H9 (cell line): ENCODE measurements around the gene FUT6. TPM values are rescaled to one million over a fixed set of nuclear protein-coding genes. Genes with fewer than 3 reads are reported as not detected.

Experiments
- DNase-seq: peaks from one replicate; pipeline ENCODE4 v3.0.0-alpha.2; 2017
- H2AFZ ChIP-seq: one replicate; pipeline ENCODE4 v1.6.1; 2013; ENCODE audit warnings: mild to moderate bottlenecking, low read length, control low read depth, moderate library complexity
- H2AK5ac ChIP-seq: 2 replicates; pipeline ENCODE4 v1.6.1; 2013; ENCODE audit warnings: low read length, control low read depth, mixed read lengths; ENCODE audit not compliant: insufficient read length
- H2BK120ac ChIP-seq: one replicate; pipeline ENCODE4 v1.6.1; 2013; ENCODE audit warnings: low read depth, mild to moderate bottlenecking, low read length, control low read depth, inconsistent platforms; ENCODE audit not compliant: poor library complexity, severe bottlenecking
- H2BK12ac ChIP-seq: 2 replicates; pipeline ENCODE4 v1.6.1; 2013; ENCODE audit warnings: low read length, control low read depth, mixed read lengths, low read depth; ENCODE audit not compliant: insufficient read length
- H2BK15ac ChIP-seq: 2 replicates; pipeline ENCODE4 v1.6.1; 2013; ENCODE audit warnings: low read depth, low read length, control low read depth
- H2BK20ac ChIP-seq: one replicate; pipeline ENCODE4 v1.6.1; 2013; ENCODE audit warnings: low read depth, mild to moderate bottlenecking, low read length, control low read depth, inconsistent platforms; ENCODE audit not compliant: poor library complexity, severe bottlenecking
- H2BK5ac ChIP-seq: 2 replicates; pipeline ENCODE4 v1.6.1; 2013; ENCODE audit warnings: low read length, control low read depth, mixed read lengths; ENCODE audit not compliant: insufficient read length
- H3K14ac ChIP-seq: 2 replicates; pipeline ENCODE4 v1.6.1; 2013; ENCODE audit warnings: low read length, control low read depth; ENCODE audit not compliant: insufficient read depth
- H3K18ac ChIP-seq: 2 replicates; pipeline ENCODE4 v1.6.1; 2013; ENCODE audit warnings: low read depth, mild to moderate bottlenecking, mixed read lengths, low read length, control low read depth; ENCODE audit not compliant: insufficient read length
- H3K23ac ChIP-seq: 2 replicates; pipeline ENCODE4 v1.6.1; 2013; ENCODE audit warnings: low read length, control low read depth, mixed read lengths, low read depth; ENCODE audit not compliant: insufficient read length
- H3K23me2 ChIP-seq: 2 replicates; pipeline ENCODE4 v1.6.1; 2013; ENCODE audit warnings: low read depth, mild to moderate bottlenecking, mixed read lengths, low read length, control low read depth; ENCODE audit not compliant: insufficient read length, poor library complexity, severe bottlenecking
- H3K27ac ChIP-seq: 2 replicates; pipeline ENCODE4 v1.5.1; 2013; ENCODE audit warnings: low read length, control low read depth, mixed read lengths, low read depth; ENCODE audit not compliant: insufficient read length
- H3K27me3 ChIP-seq: 2 replicates; pipeline ENCODE4 v1.6.1; 2013; ENCODE audit warnings: low read length, control low read depth, inconsistent platforms; ENCODE audit not compliant: insufficient read depth
- H3K4ac ChIP-seq: 2 replicates; pipeline ENCODE4 v1.6.1; 2013; ENCODE audit warnings: low read depth, mild to moderate bottlenecking, control low read depth, inconsistent platforms, low read length, moderate library complexity
- H3K4me1 ChIP-seq: 2 replicates; pipeline ENCODE4 v1.6.1; 2013; ENCODE audit warnings: low read length, control low read depth, inconsistent platforms; ENCODE audit not compliant: insufficient read depth
- H3K4me2 ChIP-seq: 2 replicates; pipeline ENCODE4 v1.6.1; 2013; ENCODE audit warnings: low read length, control low read depth, mixed read lengths; ENCODE audit not compliant: insufficient read length, insufficient read depth
- H3K56ac ChIP-seq: 2 replicates; pipeline ENCODE4 v1.6.1; 2013; ENCODE audit warnings: low read depth, mild to moderate bottlenecking, mixed read lengths, low read length, control low read depth; ENCODE audit not compliant: insufficient read length
- H3K79me1 ChIP-seq: 2 replicates; pipeline ENCODE4 v1.6.1; 2013; ENCODE audit warnings: low read depth, mild to moderate bottlenecking, moderate library complexity, low read length, control low read depth, inconsistent platforms; ENCODE audit not compliant: insufficient read depth, poor library complexity, severe bottlenecking
- H3K79me2 ChIP-seq: 2 replicates; pipeline ENCODE4 v1.6.1; 2013; ENCODE audit warnings: low read length, control low read depth, inconsistent platforms; ENCODE audit not compliant: insufficient read depth
- H3K9ac ChIP-seq: 2 replicates; pipeline ENCODE4 v1.6.1; 2013; ENCODE audit warnings: low read length, control low read depth, mixed read lengths; ENCODE audit not compliant: insufficient read length; ENCODE audit errors: extremely low read depth
- H3K9me3 ChIP-seq: one replicate; pipeline ENCODE4 v1.6.1; 2013; ENCODE audit warnings: low read depth, low read length, inconsistent platforms; ENCODE audit not compliant: control insufficient read depth
- H3T11ph ChIP-seq: one replicate; pipeline ENCODE4 v1.6.1; 2013; ENCODE audit warnings: mild to moderate bottlenecking, low read length, control low read depth, inconsistent platforms
- H4K20me1 ChIP-seq: one replicate; pipeline ENCODE4 v1.6.1; 2013; ENCODE audit not compliant: control insufficient read depth, insufficient read length, insufficient read depth
- H4K5ac ChIP-seq: 2 replicates; pipeline ENCODE4 v1.6.1; 2013; ENCODE audit warnings: low read depth, mild to moderate bottlenecking, mixed read lengths, low read length, control low read depth; ENCODE audit not compliant: insufficient read length
- H4K8ac ChIP-seq: replicated peaks from 2 replicates; pipeline ENCODE4 v1.6.1; 2013; ENCODE audit warnings: low read length, control low read depth, mixed read lengths, low read depth; ENCODE audit not compliant: insufficient read length
- H4K91ac ChIP-seq: 2 replicates; pipeline ENCODE4 v1.6.1; 2013; ENCODE audit warnings: low read depth, mild to moderate bottlenecking, moderate library complexity, mixed read lengths, low read length, control low read depth; ENCODE audit not compliant: insufficient read length
- H3K27ac Mint-ChIP-seq, 3 experiments: 2 replicates in 2 of 3; 3 replicates in 1 of 3; pipeline ENCODE4 v1.8.0; 2020 to 2021; ENCODE audit warnings: mixed read lengths in 3 of 3, mild to moderate bottlenecking in 1 of 3, moderate library complexity in 1 of 3
- H3K27me3 Mint-ChIP-seq: 2 replicates; pipeline ENCODE4 v1.8.0; 2021; ENCODE audit warnings: low read depth, mild to moderate bottlenecking, moderate library complexity, mixed read lengths
- H3K36me3 Mint-ChIP-seq, 3 experiments: 2 replicates in 2 of 3; 3 replicates in 1 of 3; pipeline ENCODE4 v1.8.0; 2020 to 2021; ENCODE audit warnings: low read depth in 3 of 3, mixed read lengths in 3 of 3; ENCODE audit not compliant: insufficient read depth in 1 of 3
- H3K4me1 Mint-ChIP-seq, 2 experiments: 2 replicates each; pipeline ENCODE4 v1.8.0; 2020; ENCODE audit warnings: mixed read lengths in 2 of 2
- H3K4me3 Mint-ChIP-seq, 2 experiments: 2 replicates in 1 of 2; 3 replicates in 1 of 2; pipeline ENCODE4 v1.8.0; 2020 to 2021; ENCODE audit warnings: mild to moderate bottlenecking in 2 of 2, mixed read lengths in 2 of 2, moderate library complexity in 1 of 2
- H3K9me3 Mint-ChIP-seq, 2 experiments: 2 replicates in 1 of 2; 3 replicates in 1 of 2; pipeline ENCODE4 v1.8.0; 2020; ENCODE audit warnings: mild to moderate bottlenecking in 2 of 2, mixed read lengths in 2 of 2, moderate library complexity in 1 of 2
- CTCF ChIP-seq: fragments of 200-600 bp; sonication (generic); conservative IDR thresholded peaks from 3 replicates; pipeline ENCODE4 v1.8.0; 2021; ENCODE audit warnings: antibody characterized with exemption, mild to moderate bottlenecking
- WGBS: extraction: QIAGEN DNeasy Blood & Tissue Kit; methylation state at CpG from one replicate; pipeline ENCODE4 v1.1.7; 2013; ENCODE audit warnings: missing lambda C conversion rate, low lambda C conversion rate, mixed read lengths; ENCODE audit not compliant: insufficient read length; ENCODE audit errors: extremely low coverage; 5-methylcytosine and 5-hydroxymethylcytosine counted together
- total RNA-seq: library from RNA; stranded (reverse); gene quantifications from 2 replicates; pipeline ENCODE4 v1.2.1, GENCODE V29; 2021

The FUT6 gene
- total RNA-seq, 1 experiment from 2014 or later, result 0.13 TPM

DNA sequence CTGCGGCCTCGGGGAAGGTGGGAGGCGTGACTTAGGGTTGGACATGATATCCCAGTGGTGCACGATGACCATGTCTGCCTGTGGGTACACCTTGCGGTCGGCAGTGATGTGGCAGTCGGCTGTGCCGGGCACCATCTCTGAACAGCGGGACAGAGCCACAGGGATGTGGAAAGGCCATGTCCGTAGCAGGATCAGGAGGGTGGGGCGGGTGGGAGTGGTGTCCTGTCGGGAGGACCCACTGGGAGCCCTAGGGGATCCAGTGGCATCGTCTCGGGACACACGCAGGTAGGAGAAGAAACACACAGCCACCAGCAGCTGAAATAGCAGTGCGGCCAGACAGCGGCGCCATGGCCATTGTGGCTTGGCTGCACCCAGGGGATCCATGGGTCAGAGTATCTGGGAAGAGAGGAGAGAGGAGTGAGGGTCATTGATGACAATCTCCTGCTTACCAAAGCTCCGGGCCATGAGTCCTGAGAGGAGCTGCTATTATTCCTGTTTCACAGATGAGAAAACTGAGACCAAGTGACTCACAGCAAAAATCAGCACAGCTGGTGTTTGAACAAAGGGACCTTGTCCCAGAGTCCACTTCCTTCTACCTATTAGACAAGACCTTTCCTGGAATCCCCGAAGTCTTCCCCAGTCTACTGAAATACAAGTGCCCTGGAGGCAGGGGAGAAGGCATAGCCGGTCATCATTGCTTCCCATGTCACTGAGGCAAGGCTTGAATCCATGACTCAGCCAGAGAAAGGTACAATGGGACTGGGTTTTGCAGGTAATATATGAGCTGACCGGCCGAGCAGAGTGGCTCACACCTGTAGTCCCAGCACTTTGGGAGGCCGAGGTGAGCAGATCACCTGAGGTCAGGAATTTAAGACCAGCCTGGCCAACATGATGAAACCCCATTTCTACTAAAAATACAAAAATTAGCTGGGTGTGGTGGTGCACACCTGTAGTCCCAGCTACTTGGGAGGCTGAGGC lies 5.2 kb upstream of the FUT6 start:
- Histone ChIP-seq H2AFZ (no peak overlapping the region), H2AK5ac (no peak overlapping the region), H2BK5ac (no peak overlapping the region), H3K23me2 (no peaks in the 10 kb centered on the region), H4K20me1 (no peaks in the 10 kb centered on the region), H3K27me3 (no peaks in the 10 kb centered on the region), H2BK12ac (no peak overlapping the region), H3K14ac (no peak overlapping the region; the same call in 1 of the 2 replicates), H3K9ac (no peak overlapping the region), H3K18ac (no peak overlapping the region), H3K23ac (no peak overlapping the region), H3K56ac (no peak overlapping the region), H3K9me3 (no peaks in the 10 kb centered on the region), H3K4me1 (no peaks in the 10 kb centered on the region), H2BK20ac (no peak overlapping the region), H2BK15ac (no peak overlapping the region), H4K8ac (no peak overlapping the region), H3T11ph (no peak overlapping the region), H3K4me2 (no peak overlapping the region), H3K27ac (no peak overlapping the region), H3K4ac (no peak overlapping the region), H4K5ac (no peak overlapping the region), H3K79me2 (no peaks in the 10 kb centered on the region), H3K79me1 (no peaks in the 10 kb centered on the region), H2BK120ac (no peak overlapping the region), H4K91ac (no peak overlapping the region)
- Mint-ChIP-seq H3K4me3 (no peak overlapping the region), H3K4me1 (no peaks in the 10 kb centered on the region), H3K27ac (no peak overlapping the region; a peak in 1 of 7 replicates), H3K27me3 (peaks cover 11% of the 10 kb centered on the region), H3K36me3 (no peaks in the 10 kb centered on the region), H3K9me3 (peaks cover 0 to 4% of the 10 kb centered on the region in 2 experiments; a peak in 2 of 5 replicates)
- no peak for TF ChIP-seq CTCF
- DNase-seq, result no peak
- WGBS, result no CpG with 5 or more reads among the region's 24 CpGs
